ENCODE measurements around the gene TMEM176B.
"Not testable (repeated sequence)": the region's sequence is repeated elsewhere in the genome, so short reads cannot be mapped to it uniquely, and the experiment has no call there.

Gene TMEM176B

DNA sequence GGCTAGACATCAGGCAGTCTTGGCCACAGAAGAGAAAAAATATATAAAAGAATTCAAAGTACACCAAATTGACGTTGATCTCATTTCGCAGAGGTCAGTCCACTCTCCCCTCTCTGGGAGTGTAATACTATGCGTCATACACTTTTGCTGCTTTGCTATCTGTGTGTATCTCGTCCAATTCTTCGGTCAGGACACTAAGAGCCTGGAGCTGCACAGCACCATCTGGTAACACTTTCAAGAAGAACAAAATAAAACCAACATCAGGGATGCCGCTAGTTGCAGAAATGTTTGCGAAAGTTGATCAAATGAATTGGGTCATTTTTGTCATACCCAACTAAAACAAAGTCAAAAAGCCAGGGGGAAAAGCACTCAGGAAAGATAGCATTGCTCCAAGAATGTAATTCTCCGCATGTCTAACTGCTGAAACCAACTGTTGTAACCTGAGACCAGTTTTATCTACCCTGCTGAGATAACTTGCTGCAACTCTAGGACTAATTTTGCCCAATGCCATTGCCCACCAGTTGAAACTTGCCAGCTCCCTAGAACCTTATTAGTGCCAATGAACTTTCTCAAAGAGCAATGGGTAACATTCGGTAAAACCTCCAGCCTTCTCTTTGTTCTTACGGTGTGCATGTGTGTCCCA, 23.4 kb upstream of the TMEM176B start:
- no peak for DNase-seq (ENCODE audit: extremely low read depth, low read depth)
- no peak overlapping the region for H3K4me3 ChIP-seq (replicated peaks; ENCODE audit: low read depth, low read length)
- TF ChIP-seq, protein P1, sequence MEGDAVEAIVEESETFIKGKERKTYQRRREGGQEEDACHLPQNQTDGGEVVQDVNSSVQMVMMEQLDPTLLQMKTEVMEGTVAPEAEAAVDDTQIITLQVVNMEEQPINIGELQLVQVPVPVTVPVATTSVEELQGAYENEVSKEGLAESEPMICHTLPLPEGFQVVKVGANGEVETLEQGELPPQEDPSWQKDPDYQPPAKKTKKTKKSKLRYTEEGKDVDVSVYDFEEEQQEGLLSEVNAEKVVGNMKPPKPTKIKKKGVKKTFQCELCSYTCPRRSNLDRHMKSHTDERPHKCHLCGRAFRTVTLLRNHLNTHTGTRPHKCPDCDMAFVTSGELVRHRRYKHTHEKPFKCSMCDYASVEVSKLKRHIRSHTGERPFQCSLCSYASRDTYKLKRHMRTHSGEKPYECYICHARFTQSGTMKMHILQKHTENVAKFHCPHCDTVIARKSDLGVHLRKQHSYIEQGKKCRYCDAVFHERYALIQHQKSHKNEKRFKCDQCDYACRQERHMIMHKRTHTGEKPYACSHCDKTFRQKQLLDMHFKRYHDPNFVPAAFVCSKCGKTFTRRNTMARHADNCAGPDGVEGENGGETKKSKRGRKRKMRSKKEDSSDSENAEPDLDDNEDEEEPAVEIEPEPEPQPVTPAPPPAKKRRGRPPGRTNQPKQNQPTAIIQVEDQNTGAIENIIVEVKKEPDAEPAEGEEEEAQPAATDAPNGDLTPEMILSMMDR (IDR thresholded peaks at IDR 0.05; ENCODE audit: low read depth, low read length, missing control alignments): no peak

DNA sequence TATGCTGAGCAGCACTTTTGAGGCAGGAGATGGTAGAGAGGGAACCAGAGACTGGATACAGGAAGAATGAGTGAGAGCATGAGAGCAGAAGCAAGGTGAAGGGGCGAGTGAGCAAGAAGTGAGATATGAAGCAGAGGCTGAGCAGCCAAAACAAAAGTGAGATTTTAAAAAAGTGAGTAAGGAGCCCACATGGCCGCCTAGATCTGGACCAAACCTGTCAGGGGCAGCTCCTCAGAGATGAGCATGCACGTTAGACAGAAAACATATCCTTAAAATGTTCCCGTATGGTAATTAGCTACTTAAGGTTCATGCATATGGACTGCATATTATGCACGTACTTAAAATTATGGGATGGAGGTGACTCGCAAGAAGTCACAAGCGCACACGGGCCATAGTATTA, 22.9 kb upstream of the TMEM176B start:
- TF ChIP-seq, protein P1 (IDR thresholded peaks at IDR 0.05; ENCODE audit: low read depth, low read length, missing control alignments): no peak
- no peak for DNase-seq (ENCODE audit: extremely low read depth, low read depth)
- H3K4me3 ChIP-seq (replicated peaks; ENCODE audit: low read depth, low read length): no peak overlapping the region

DNA sequence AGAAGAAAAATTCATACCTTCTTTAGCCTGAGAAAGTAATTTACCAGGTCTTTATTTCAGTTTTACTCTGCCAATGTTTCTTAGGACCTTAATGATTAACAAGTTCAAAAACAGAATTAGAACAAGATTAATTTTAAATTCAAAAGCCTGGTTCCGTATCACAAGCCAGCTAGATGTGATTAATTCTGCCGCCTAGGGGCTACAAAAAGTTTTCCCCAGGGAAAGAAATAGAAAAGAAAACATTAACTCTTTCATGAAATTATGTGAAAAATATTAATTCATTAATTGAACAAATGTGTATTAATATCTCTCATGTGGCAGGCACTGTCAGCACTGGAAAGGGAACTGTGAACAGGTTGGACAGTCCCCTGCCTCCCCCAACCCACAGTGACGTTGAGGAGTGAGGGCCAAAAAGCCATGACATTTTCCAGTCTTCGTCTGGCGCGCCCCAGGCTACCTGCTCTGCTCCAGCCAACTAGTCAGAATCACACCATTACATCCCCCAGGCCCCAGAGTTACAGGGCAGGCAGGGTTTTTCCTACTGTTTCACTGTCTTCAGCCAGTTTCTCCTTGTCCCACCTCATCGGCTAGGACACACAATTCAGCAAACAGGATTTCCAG, 20.5 kb upstream of the TMEM176B start:
- TF ChIP-seq, protein P1 (IDR thresholded peaks at IDR 0.05; ENCODE audit: low read depth, low read length, missing control alignments): no peak
- DNase-seq (ENCODE audit: extremely low read depth, low read depth): no peak
- no peak overlapping the region for H3K4me3 ChIP-seq (replicated peaks; ENCODE audit: low read depth, low read length)

DNA sequence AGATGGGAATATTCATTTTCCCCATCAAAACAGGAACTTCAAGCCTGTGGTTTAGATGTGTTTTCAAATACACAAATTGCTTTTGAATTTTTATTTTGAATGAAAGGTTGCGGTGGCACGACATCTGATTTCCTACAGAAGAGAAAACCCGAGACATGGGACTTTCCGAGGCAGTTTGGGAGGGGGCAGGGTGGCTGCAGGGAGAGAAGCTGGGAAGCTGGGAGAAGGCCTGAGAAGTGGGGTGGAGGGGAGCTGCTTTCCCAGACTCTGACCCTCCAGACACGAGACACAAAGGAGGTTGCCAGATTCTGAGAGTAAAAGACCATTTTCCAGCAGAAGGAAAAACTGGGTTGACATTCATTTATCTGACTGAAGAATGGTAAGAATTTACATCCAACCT, 20.0 kb upstream of the TMEM176B start:
- TF ChIP-seq, protein P1 (IDR thresholded peaks at IDR 0.05; ENCODE audit: low read depth, low read length, missing control alignments): no peak
- no peak for DNase-seq (ENCODE audit: extremely low read depth, low read depth)

DNA sequence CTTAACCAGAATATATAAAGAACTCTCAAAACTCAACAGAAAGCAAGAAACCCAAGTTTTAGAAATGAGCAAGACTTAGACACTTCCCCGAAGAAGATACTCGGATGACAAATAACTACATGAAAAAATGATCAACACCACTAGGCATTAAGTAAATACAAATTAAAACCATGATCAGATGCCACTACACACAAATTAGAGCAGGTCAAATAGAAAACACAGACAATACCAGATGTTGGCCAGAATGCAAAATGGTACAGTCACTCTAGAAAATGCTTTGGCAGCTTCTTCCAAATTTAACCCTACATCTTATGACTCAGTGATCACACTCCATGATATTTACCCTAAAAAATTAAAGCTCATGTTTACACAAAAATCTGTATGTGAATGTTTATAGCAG, 18.8 kb upstream of the TMEM176B start:
- DNase-seq (ENCODE audit: extremely low read depth, low read depth): no peak
- H3K4me3 ChIP-seq (replicated peaks; ENCODE audit: low read depth, low read length): no peak overlapping the region
- TF ChIP-seq, protein P1 (IDR thresholded peaks at IDR 0.05; ENCODE audit: low read depth, low read length, missing control alignments): no peak

More for the DNA sequence above, 20.0 kb upstream of the TMEM176B start:
- H3K4me3 ChIP-seq (replicated peaks; ENCODE audit: low read depth, low read length): no peak overlapping the region

DNA sequence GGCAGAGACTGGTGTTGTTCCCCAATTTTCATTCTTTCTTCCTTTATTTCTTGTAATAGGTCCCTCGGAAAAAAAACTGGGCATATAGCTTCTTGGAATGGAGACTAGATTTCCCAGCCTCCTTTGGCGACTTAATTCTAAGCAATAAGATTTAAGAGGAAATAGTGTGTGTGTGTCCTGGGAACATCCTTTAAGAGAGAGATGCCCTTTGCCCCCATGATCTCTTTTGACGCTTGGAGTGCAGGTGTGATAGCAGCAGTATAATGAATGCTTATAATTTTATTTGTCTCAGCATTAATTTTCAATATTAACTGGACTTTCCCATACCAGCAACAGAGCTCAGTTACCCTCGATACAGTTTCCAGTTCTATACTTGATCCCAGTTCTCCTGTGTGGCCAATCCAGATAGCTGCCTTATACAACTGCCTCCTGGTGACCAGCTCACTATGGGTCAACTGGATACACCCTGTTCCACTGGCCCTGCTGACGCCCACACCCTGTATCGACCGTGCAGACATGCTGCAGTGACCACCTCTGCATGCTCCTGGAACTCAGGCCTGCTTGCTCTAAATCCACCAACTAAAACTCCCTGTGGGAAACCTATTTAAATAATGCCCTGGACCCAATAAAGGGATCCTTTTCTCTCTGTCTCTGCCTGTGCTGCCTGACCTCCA, 14.3 kb upstream of the TMEM176B start:
- H3K4me3 ChIP-seq (replicated peaks; ENCODE audit: low read depth, low read length): no peak overlapping the region
- no peak for DNase-seq (ENCODE audit: extremely low read depth, low read depth)
- TF ChIP-seq, protein P1 (IDR thresholded peaks at IDR 0.05; ENCODE audit: low read depth, low read length, missing control alignments): no peak

DNA sequence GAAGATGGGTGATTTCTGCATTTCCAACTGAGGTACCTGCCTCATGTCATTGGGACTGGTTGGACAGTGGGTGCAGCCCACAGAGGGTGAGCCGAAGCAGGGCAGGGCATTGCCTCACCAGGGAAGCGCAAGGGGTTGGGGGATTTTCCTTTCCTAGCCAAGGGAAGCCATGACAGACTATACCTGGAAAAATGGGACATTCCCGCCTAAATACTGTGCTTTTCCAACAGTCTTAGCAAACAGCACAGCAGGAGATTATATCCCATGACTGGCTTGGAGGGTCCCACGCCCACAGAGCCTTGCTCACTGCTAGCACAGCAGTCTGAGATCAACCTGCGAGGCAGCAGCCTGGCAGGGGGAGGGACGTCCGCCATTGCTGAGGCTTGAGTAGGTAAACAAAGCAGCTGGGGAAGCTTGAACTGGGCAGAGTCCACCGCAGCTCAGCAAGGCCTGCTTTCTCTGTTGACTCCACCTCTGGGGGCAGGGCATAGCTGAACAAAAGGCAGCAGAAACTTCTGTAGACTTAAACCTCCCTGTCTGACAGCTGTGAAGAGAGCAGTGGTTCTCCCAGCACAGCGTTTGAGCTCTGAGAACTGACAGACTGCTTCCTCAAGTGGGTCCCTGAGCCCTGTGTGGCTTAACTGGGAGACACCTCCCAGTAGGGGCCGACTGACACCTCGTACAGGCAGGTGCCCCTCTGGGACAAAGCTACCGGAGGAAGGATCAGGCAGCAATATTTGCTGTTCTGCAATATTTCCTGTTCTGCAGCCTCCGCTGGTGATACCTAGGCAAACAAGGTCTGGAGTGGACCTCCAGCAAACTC, 7.7 kb upstream of the TMEM176B start:
- DNase-seq (ENCODE audit: extremely low read depth, low read depth); H3K4me3 ChIP-seq (replicated peaks; ENCODE audit: low read depth, low read length): not testable (repeated sequence)

Measured in HFF-Myc (cell line).